A549 (cell line): ENCODE results near the gene FANCC.

Experiments
- CBX8 ChIP-seq: fragments of 200-600 bp; sonication (generic); IDR thresholded peaks from 2 replicates; pipeline ENCODE4 v1.6.1; 2016
- CHD2 ChIP-seq: fragments of 150-350 bp; IDR thresholded peaks from 2 replicates; pipeline ENCODE4 v1.6.1; 2014; ENCODE audit warnings: low read length; ENCODE audit not compliant: partially characterized antibody
- EP300 ChIP-seq, 2 experiments: fragments of >200 bp; sonication (Bioruptor Twin); formaldehyde crosslinking; IDR thresholded peaks; 2 replicates in 1 of 2; 3 replicates in 1 of 2; pipeline ENCODE4 v1.6.1; 2016 to 2017
- MAFK ChIP-seq: fragments of 450-650 bp; IDR thresholded peaks from 2 replicates; pipeline ENCODE4 v1.6.1; 2014; ENCODE audit not compliant: partially characterized antibody
- POLR2A ChIP-seq: IDR thresholded peaks from 2 replicates; pipeline ENCODE4 v1.6.1; 2012; ENCODE audit warnings: mild to moderate bottlenecking, low read length
- SREBF2 ChIP-seq: fragments of 450-650 bp; IDR thresholded peaks from 2 replicates; pipeline ENCODE4 v1.6.1; 2014; ENCODE audit warnings: mild to moderate bottlenecking, moderate library complexity
- TP53 ChIP-seq: fragments of 250-450 bp; sonication (Bioruptor Pico); IDR thresholded peaks from 2 replicates; pipeline ENCODE4 v1.5.0; 2021; ENCODE audit warnings: mild to moderate bottlenecking, moderate library complexity
- TF ChIP-seq, protein P1 (sequence below): fragments of >200 bp; sonication (Bioruptor Twin); formaldehyde crosslinking; IDR thresholded peaks from 3 replicates; pipeline ENCODE4 v1.5.1; 2016
- TF ChIP-seq, protein P2 (sequence below): IDR thresholded peaks from 2 replicates; pipeline ENCODE4 v1.6.1; 2012
- TF ChIP-seq, protein P3 (sequence below): fragments of >200 bp; sonication (Bioruptor Twin); formaldehyde crosslinking; IDR thresholded peaks from 3 replicates; pipeline ENCODE4 v1.6.1; 2016
- TF ChIP-seq, protein P4 (sequence below): fragments of 200-600 bp; sonication (generic); IDR thresholded peaks from 2 replicates; pipeline ENCODE4 v1.6.1; 2016; ENCODE audit warnings: antibody characterized with exemption, mild to moderate bottlenecking, moderate library complexity

DNA sequence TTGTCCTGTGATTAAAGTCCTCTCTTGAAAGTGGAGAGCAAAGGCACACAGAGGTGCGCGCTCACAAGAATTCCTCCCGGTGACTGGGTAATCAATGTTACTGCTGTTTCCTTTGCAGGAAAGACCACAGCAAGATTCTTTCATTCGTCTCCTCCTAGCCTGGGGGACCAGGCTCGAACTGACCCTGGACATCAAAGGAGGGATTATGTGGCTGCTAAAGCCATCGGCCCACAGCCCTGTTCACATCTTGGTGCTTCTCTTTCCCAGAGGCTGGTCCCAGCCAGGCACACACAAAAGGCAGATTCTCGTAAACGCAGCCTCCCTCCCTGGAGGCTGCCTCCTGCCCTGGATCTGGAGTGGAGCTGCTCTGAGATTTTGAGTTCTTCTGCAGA lies 230.9 kb downstream of the FANCC start:
- TF ChIP-seq, protein P1, sequence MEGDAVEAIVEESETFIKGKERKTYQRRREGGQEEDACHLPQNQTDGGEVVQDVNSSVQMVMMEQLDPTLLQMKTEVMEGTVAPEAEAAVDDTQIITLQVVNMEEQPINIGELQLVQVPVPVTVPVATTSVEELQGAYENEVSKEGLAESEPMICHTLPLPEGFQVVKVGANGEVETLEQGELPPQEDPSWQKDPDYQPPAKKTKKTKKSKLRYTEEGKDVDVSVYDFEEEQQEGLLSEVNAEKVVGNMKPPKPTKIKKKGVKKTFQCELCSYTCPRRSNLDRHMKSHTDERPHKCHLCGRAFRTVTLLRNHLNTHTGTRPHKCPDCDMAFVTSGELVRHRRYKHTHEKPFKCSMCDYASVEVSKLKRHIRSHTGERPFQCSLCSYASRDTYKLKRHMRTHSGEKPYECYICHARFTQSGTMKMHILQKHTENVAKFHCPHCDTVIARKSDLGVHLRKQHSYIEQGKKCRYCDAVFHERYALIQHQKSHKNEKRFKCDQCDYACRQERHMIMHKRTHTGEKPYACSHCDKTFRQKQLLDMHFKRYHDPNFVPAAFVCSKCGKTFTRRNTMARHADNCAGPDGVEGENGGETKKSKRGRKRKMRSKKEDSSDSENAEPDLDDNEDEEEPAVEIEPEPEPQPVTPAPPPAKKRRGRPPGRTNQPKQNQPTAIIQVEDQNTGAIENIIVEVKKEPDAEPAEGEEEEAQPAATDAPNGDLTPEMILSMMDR = no peak
- TF ChIP-seq, protein P2, sequence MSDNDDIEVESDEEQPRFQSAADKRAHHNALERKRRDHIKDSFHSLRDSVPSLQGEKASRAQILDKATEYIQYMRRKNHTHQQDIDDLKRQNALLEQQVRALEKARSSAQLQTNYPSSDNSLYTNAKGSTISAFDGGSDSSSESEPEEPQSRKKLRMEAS = no peak
- TF ChIP-seq MAFK = no peak
- no peak for TF ChIP-seq CBX8
- TF ChIP-seq POLR2A = no peak
- no peak for TF ChIP-seq EP300 (IDR thresholded peaks at IDR 0.05)
- TF ChIP-seq, protein P3, sequence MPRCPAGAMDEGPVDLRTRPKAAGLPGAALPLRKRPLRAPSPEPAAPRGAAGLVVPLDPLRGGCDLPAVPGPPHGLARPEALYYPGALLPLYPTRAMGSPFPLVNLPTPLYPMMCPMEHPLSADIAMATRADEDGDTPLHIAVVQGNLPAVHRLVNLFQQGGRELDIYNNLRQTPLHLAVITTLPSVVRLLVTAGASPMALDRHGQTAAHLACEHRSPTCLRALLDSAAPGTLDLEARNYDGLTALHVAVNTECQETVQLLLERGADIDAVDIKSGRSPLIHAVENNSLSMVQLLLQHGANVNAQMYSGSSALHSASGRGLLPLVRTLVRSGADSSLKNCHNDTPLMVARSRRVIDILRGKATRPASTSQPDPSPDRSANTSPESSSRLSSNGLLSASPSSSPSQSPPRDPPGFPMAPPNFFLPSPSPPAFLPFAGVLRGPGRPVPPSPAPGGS = no peak
- TF ChIP-seq, protein P4, sequence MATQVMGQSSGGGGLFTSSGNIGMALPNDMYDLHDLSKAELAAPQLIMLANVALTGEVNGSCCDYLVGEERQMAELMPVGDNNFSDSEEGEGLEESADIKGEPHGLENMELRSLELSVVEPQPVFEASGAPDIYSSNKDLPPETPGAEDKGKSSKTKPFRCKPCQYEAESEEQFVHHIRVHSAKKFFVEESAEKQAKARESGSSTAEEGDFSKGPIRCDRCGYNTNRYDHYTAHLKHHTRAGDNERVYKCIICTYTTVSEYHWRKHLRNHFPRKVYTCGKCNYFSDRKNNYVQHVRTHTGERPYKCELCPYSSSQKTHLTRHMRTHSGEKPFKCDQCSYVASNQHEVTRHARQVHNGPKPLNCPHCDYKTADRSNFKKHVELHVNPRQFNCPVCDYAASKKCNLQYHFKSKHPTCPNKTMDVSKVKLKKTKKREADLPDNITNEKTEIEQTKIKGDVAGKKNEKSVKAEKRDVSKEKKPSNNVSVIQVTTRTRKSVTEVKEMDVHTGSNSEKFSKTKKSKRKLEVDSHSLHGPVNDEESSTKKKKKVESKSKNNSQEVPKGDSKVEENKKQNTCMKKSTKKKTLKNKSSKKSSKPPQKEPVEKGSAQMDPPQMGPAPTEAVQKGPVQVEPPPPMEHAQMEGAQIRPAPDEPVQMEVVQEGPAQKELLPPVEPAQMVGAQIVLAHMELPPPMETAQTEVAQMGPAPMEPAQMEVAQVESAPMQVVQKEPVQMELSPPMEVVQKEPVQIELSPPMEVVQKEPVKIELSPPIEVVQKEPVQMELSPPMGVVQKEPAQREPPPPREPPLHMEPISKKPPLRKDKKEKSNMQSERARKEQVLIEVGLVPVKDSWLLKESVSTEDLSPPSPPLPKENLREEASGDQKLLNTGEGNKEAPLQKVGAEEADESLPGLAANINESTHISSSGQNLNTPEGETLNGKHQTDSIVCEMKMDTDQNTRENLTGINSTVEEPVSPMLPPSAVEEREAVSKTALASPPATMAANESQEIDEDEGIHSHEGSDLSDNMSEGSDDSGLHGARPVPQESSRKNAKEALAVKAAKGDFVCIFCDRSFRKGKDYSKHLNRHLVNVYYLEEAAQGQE = no peak
- TF ChIP-seq CHD2 = no peak
- TF ChIP-seq SREBF2 = no peak
- TF ChIP-seq TP53 (CRISPR knock-in tag) = no peak
